Mesothelial cell of epicardium (in vitro differentiated cells): ENCODE measurements around the gene SCAND1. TPM values are rescaled to one million over a fixed set of nuclear protein-coding genes. Genes with fewer than 3 reads are reported as not detected.

Experiments used
- DNase-seq, 2 experiments: peaks; one replicate each; pipeline ENCODE4 v3.0.0; 2021; ENCODE audit warnings: low spot score in 2 of 2; ENCODE audit not compliant: unreplicated experiment in 2 of 2
- H3K27ac Mint-ChIP-seq: 2 replicates; pipeline ENCODE4 v1.8.0; 2021; ENCODE audit warnings: mixed read lengths
- H3K27me3 Mint-ChIP-seq: 2 replicates; pipeline ENCODE4 v1.8.0; 2021; ENCODE audit warnings: low read depth, mixed read lengths
- H3K36me3 Mint-ChIP-seq: 2 replicates; pipeline ENCODE4 v1.8.0; 2021; ENCODE audit warnings: mixed read lengths
- H3K4me1 Mint-ChIP-seq: 2 replicates; pipeline ENCODE4 v1.8.0; 2021; ENCODE audit warnings: mixed read lengths
- H3K4me3 Mint-ChIP-seq: 2 replicates; pipeline ENCODE4 v1.8.0; 2021; ENCODE audit warnings: mild to moderate bottlenecking, moderate library complexity, mixed read lengths
- H3K9me3 Mint-ChIP-seq: 2 replicates; pipeline ENCODE4 v1.8.0; 2021; ENCODE audit warnings: mixed read lengths
- total RNA-seq: library from RNA; stranded (reverse); gene quantifications from 3 replicates; pipeline ENCODE4 v1.2.1, GENCODE V29; 2021
- TF ChIP-seq, protein P1 (sequence below): fragments of 200-600 bp; sonication (generic); IDR thresholded peaks from one replicate; pipeline ENCODE4 v1.5.0; 2021; ENCODE audit warnings: antibody characterized with exemption; ENCODE audit not compliant: unreplicated experiment

Gene SCAND1
- total RNA-seq, 1 donor from 2014 or later: 59.2 TPM

GRCh38 chr20:35903843-35904242 lies 50.5 kb downstream of the SCAND1 start:
- Mint-ChIP-seq H3K27me3 (no peaks in the 10 kb centered on the region), H3K9me3 (no peaks in the 10 kb centered on the region), H3K27ac (no peak overlapping the region), H3K4me3 (no peak overlapping the region), H3K4me1 (no peaks in the 10 kb centered on the region), H3K36me3 (peaks cover 18% of the 10 kb centered on the region)
- DNase-seq: no peak
- TF ChIP-seq, protein P1, sequence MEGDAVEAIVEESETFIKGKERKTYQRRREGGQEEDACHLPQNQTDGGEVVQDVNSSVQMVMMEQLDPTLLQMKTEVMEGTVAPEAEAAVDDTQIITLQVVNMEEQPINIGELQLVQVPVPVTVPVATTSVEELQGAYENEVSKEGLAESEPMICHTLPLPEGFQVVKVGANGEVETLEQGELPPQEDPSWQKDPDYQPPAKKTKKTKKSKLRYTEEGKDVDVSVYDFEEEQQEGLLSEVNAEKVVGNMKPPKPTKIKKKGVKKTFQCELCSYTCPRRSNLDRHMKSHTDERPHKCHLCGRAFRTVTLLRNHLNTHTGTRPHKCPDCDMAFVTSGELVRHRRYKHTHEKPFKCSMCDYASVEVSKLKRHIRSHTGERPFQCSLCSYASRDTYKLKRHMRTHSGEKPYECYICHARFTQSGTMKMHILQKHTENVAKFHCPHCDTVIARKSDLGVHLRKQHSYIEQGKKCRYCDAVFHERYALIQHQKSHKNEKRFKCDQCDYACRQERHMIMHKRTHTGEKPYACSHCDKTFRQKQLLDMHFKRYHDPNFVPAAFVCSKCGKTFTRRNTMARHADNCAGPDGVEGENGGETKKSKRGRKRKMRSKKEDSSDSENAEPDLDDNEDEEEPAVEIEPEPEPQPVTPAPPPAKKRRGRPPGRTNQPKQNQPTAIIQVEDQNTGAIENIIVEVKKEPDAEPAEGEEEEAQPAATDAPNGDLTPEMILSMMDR: no peak

Other genes with a start within 250 kb of the SCAND1 start
- 463 to 488 TPM (median 479 TPM) in 3 replicates for gene RBM39, start 212.2 kb downstream of the SCAND1 start, total RNA-seq
- gene PHF20, start 182.5 kb downstream of the SCAND1 start, total RNA-seq: 48.6 to 49.7 TPM (median 48.7 TPM) in 3 replicates
- gene CNBD2, start 14.1 kb upstream of the SCAND1 start, total RNA-seq: 3.5 to 4.7 TPM (median 3.7 TPM) in 3 replicates
- 42.8 to 44.3 TPM (median 43.1 TPM) in 3 replicates for gene EPB41L1, start 200.2 kb upstream of the SCAND1 start, total RNA-seq